ENCODE results near the gene ZNF613.
A peak's percentile ranks its signal among the peaks of the same experiment; 100 is the strongest.

ZNF613 gene

GRCh38 chr19:51927859-51928258, 587 bp downstream of the ZNF613 start:
- DNase-seq (ENCODE audit: low read depth): no peak
- H3K4me3 ChIP-seq (ENCODE audit: low read depth, low read length): peak overlapping the region; percentile 91
- TF ChIP-seq MYC (IDR thresholded peaks at IDR 0.05; ENCODE audit: low read depth, low read length) (no peak), POLR2A (IDR thresholded peaks at IDR 0.05; ENCODE audit: extremely low read depth, insufficient read length) (no peak)
- TF ChIP-seq, protein P1, sequence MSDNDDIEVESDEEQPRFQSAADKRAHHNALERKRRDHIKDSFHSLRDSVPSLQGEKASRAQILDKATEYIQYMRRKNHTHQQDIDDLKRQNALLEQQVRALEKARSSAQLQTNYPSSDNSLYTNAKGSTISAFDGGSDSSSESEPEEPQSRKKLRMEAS (IDR thresholded peaks at IDR 0.05; ENCODE audit: low read depth, low read length): no peak
- TF ChIP-seq, protein P2, sequence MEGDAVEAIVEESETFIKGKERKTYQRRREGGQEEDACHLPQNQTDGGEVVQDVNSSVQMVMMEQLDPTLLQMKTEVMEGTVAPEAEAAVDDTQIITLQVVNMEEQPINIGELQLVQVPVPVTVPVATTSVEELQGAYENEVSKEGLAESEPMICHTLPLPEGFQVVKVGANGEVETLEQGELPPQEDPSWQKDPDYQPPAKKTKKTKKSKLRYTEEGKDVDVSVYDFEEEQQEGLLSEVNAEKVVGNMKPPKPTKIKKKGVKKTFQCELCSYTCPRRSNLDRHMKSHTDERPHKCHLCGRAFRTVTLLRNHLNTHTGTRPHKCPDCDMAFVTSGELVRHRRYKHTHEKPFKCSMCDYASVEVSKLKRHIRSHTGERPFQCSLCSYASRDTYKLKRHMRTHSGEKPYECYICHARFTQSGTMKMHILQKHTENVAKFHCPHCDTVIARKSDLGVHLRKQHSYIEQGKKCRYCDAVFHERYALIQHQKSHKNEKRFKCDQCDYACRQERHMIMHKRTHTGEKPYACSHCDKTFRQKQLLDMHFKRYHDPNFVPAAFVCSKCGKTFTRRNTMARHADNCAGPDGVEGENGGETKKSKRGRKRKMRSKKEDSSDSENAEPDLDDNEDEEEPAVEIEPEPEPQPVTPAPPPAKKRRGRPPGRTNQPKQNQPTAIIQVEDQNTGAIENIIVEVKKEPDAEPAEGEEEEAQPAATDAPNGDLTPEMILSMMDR (IDR thresholded peaks at IDR 0.05; ENCODE audit: low read depth, low read length): no peak

GRCh38 chr19:51931921-51932320, 4.6 kb downstream of the ZNF613 start:
- no peak overlapping the region for H3K4me3 ChIP-seq (ENCODE audit: low read depth, low read length)
- TF ChIP-seq, protein P2 (IDR thresholded peaks at IDR 0.05; ENCODE audit: low read depth, low read length): no peak
- no peak for TF ChIP-seq MYC (IDR thresholded peaks at IDR 0.05; ENCODE audit: low read depth, low read length)
- TF ChIP-seq, protein P1 (IDR thresholded peaks at IDR 0.05; ENCODE audit: low read depth, low read length): no peak
- TF ChIP-seq POLR2A (IDR thresholded peaks at IDR 0.05; ENCODE audit: extremely low read depth, insufficient read length): no peak
- DNase-seq (ENCODE audit: low read depth): no peak

DNA sequence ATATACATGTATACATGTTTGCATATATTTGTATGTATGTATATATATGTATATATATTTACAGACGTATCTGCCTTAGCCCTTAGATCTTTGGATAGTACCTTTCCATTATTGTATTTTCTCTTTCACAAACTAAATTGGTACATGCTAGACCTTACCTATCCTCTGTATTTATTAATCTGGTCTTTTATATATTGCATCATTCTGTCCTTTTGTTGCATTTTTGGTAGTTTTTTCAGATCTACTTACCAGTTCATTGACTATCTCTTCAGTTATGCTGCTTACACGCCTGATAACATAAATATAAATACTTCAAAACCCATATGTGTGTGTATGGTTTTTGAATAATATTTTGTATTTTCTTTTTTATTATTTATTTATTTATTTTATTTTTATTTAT, 11.7 kb downstream of the ZNF613 start:
- no peak for DNase-seq (ENCODE audit: low read depth)
- TF ChIP-seq, protein P1 (IDR thresholded peaks at IDR 0.05; ENCODE audit: low read depth, low read length): no peak
- TF ChIP-seq, protein P2 (IDR thresholded peaks at IDR 0.05; ENCODE audit: low read depth, low read length): no peak
- TF ChIP-seq MYC (IDR thresholded peaks at IDR 0.05; ENCODE audit: low read depth, low read length): no peak
- no peak for TF ChIP-seq POLR2A (IDR thresholded peaks at IDR 0.05; ENCODE audit: extremely low read depth, insufficient read length)
- H3K4me3 ChIP-seq (ENCODE audit: low read depth, low read length): no peak overlapping the region

DNA sequence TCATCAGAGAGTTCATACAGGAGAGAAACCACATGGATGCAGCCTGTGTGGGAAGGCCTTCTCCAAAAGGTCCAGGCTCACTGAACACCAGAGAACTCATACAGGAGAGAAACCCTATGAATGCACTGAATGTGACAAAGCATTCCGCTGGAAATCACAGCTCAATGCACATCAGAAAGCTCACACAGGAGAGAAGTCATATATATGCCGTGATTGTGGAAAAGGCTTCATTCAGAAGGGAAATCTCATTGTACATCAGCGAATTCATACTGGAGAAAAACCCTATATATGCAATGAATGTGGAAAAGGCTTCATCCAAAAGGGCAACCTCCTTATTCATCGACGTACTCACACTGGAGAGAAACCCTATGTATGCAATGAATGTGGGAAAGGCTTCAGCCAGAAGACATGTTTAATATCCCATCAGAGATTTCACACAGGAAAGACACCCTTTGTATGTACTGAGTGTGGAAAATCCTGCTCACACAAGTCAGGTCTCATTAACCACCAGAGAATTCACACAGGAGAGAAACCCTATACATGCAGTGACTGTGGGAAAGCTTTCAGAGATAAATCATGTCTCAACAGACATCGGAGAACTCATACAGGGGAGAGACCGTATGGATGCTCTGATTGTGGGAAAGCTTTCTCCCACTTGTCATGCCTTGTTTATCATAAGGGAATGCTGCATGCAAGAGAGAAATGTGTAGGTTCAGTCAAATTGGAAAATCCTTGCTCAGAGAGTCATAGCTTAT, 17.7 kb downstream of the ZNF613 start:
- TF ChIP-seq MYC (IDR thresholded peaks at IDR 0.05; ENCODE audit: low read depth, low read length) (no peak), POLR2A (IDR thresholded peaks at IDR 0.05; ENCODE audit: extremely low read depth, insufficient read length) (no peak)
- TF ChIP-seq, protein P2 (IDR thresholded peaks at IDR 0.05; ENCODE audit: low read depth, low read length): no peak
- TF ChIP-seq, protein P1 (IDR thresholded peaks at IDR 0.05; ENCODE audit: low read depth, low read length): no peak
- DNase-seq (ENCODE audit: low read depth): no peak
- H3K4me3 ChIP-seq (ENCODE audit: low read depth, low read length): no peak overlapping the region

DNA sequence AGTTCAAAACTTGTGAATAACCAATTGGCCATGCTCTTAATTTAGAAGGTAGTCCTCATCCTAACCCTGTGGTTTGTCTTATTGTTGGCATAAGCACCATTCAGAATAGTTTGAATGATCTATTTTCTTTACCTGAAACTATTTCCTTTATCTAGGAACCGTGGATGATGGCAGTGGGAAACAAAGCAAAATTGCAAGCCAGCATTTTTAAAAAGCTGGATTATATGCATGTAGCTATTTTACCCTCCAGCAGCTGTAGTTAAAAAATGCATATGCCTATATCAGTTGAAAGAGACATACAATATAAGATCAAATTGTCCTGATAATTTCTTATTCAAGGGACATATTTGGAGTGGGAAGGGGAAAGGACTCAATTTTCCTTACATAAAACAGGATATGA, 19.3 kb downstream of the ZNF613 start:
- DNase-seq (ENCODE audit: low read depth): no peak
- TF ChIP-seq, protein P2 (IDR thresholded peaks at IDR 0.05; ENCODE audit: low read depth, low read length): no peak
- TF ChIP-seq MYC (IDR thresholded peaks at IDR 0.05; ENCODE audit: low read depth, low read length) (no peak), POLR2A (IDR thresholded peaks at IDR 0.05; ENCODE audit: extremely low read depth, insufficient read length) (no peak)
- TF ChIP-seq, protein P1 (IDR thresholded peaks at IDR 0.05; ENCODE audit: low read depth, low read length): no peak
- no peak overlapping the region for H3K4me3 ChIP-seq (ENCODE audit: low read depth, low read length)

Measured in NB4 (cell line).